GM12892 (cell line): ENCODE results near the gene CDC14B.
"Not testable (repeated sequence)": the region's sequence is repeated elsewhere in the genome, so short reads cannot be mapped to it uniquely, and the experiment has no call there.

Source experiments
- DNase-seq: peaks from one replicate; pipeline ENCODE4 v3.0.0; 2011; ENCODE audit not compliant: insufficient read length
- FAIRE-seq: peaks from 2 replicates; lab custom pipeline; 2011; peaks lifted over from hg19 to GRCh38; lab: Jason Lieb, UNC
- POLR2A ChIP-seq: IDR thresholded peaks from 2 replicates; pipeline ENCODE4 v1.6.1; 2011; ENCODE audit warnings: low read depth, low read length, control low read depth
- POLR2AphosphoS5 ChIP-seq: IDR thresholded peaks from 2 replicates; pipeline ENCODE4 v1.6.1; 2011; ENCODE audit warnings: low read depth, low read length, control low read depth
- TAF1 ChIP-seq: IDR thresholded peaks from 2 replicates; pipeline ENCODE4 v1.6.1; 2011; ENCODE audit warnings: low read depth, mild to moderate bottlenecking, control low read depth, low read length, borderline replicate concordance

The CDC14B gene

GRCh38 chr9:96619124-96619465 is 548 bp downstream of the CDC14B start:
- no peak for FAIRE-seq

DNA sequence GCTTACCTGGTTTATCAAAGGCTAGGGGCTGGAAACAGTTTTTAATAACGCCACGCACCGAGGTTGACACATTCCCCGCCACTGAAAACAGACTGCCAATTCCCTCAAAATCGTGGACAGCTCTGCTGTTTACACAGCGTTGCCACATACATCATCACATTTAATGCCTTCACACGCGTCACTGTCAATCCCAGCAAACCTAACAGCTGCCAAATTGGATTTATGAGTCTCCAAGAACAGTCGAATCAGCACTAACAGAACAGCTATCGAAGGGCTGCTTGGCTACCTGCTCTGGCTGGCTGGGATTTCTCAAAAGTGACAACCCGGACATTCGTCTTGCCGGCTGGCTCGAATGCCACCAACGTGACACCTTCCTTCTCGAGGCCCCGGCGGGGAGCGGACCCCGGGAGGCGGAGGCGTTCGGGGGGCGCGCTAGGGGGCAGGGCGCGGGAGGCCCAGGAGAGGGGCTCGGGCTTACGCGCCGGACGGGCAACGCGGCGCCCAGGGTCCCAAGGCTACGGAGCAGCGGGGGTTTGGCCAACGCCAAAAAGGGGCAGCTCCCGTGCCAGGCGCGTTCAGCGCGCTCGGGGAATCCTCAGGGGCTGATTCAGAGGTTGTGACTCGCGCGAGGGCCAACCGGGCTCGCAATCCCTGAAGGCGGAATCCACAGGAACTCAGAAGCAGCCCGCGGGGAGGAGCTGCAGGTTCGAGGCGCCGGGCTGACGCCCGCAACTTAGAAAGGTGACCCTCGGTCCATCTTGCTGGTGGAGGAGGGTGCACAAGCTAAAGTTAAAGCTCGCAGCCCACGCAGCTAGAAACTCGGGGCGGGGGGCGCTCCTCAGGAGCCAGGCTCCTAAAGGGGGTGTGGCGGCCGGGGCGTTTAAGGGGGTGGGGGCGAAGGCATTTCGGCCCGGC is 1.2 kb downstream of the CDC14B start:
- no peak for TF ChIP-seq POLR2AphosphoS5
- TF ChIP-seq POLR2A: no peak
- no peak for TF ChIP-seq TAF1
- FAIRE-seq (no peak), DNase-seq (no peak)

More at GRCh38 chr9:96619124-96619465, 548 bp downstream of the CDC14B start:
- no peak for TF ChIP-seq POLR2A
- no peak for TF ChIP-seq TAF1
- no peak for TF ChIP-seq POLR2AphosphoS5
- DNase-seq: no peak

DNA sequence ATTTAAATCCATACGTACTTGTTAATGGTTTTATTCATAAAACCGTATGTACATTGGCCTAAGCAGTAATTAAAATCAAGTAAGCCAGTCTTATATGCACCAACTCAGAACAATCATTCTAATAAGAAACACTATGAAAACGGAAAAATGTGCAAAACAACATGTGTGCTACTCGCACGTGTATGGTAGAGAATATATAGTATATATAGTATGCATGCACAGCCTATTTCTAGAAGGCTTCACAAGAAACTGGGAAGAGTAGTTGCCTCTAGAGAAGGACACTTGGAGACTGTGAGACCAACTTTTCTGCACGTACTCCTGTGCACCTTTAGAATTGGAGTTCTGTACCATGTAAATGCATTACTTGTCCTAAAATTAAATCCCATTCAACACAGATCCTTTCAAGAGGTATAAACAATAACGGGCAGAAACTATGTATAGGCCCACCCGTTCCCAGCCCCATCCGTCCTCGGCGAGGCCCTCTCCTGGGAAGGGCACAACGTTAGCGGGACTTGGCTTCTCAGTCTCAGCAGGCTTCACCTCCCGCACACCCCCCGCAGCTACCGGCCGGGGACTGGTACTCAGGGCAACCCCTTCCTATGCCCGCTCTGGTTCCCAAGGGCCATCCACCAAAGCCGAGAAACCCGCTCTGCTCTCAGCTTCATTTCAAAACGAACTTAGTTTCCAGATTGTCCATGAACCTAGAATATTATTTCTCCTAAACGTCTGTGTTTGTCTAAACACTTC is 2.0 kb downstream of the CDC14B start:
- TF ChIP-seq POLR2A (no peak), TAF1 (no peak), POLR2AphosphoS5 (no peak)
- no peak for DNase-seq
- FAIRE-seq: no peak

- FAIRE-seq (no peak), DNase-seq (no peak)
- TF ChIP-seq POLR2A (no peak), TAF1 (no peak), POLR2AphosphoS5 (no peak)
Measured at GRCh38 chr9:96616817-96617438, 2.7 kb downstream of the CDC14B start.

DNA sequence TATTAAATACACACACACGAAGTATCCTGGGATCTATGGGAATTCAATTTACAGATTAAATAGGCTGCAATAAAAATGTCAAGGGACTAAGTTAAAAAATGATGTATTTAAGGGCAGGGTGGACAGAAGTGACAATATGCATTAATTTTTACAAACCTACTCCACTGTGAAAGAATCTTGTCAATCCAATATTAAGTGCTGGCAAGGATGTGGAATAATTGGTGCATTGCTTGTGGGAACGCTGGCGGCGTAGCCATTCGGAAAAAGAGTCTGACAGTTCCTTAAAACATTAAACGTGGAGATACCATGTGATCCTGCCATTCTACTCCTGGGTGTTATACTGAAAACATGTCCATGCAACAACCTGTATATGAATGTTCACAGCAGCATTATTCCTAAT is 4.2 kb downstream of the CDC14B start:
- no peak for FAIRE-seq
- DNase-seq: no peak
- TF ChIP-seq TAF1 (no peak), POLR2AphosphoS5 (no peak), POLR2A (no peak)

DNA sequence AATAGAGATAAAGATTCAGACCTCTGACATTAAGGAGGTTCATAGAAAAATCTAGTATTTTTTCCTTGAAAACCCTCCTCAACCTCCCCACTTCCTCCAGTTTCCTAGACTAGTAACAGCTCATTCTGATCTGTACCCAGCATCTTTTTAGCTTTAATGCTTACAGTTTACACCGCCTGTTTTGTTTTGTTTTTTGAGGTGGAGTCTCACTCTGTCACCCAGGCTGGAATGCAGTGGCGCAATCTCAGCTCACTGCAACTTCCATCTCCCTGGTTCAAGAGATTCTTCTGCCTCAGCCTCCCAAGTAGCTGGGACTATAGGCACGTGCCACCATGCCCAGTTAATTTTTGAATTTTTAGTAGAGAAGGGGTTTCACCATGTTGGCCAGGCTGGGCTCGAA is 5.0 kb downstream of the CDC14B start:
- not testable (repeated sequence) for FAIRE-seq, DNase-seq

DNA sequence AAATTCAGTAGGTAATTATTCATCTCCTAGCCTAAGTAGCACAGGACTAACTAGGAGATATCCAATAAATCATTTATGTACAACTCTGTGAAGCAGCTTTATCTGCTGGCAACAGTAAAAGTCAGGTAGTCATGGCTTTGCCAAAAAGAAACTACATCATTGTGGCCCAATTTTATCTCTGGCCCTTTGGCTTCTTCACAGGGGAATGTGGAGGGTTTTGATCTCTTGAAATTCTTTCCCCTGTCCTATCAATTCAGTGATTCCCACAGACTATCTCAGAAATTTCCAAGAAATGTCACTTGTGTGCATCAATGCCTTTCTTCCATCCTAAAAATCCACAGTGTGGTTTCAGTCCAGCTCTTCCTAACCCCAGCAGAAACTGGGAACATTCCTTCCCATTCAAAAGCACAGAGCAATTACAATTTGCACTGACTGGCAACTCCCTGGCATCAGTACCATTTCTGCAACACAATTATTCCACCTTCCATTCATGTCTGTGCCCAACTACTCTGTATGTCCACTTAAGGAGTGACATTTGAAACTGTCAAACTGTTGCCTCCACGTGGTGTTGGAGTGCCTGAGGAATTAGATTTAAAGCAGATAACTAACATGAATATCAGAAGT is 6.6 kb downstream of the CDC14B start:
- FAIRE-seq (no peak), DNase-seq (no peak)
- TF ChIP-seq POLR2AphosphoS5: no peak
- no peak for TF ChIP-seq TAF1

DNA sequence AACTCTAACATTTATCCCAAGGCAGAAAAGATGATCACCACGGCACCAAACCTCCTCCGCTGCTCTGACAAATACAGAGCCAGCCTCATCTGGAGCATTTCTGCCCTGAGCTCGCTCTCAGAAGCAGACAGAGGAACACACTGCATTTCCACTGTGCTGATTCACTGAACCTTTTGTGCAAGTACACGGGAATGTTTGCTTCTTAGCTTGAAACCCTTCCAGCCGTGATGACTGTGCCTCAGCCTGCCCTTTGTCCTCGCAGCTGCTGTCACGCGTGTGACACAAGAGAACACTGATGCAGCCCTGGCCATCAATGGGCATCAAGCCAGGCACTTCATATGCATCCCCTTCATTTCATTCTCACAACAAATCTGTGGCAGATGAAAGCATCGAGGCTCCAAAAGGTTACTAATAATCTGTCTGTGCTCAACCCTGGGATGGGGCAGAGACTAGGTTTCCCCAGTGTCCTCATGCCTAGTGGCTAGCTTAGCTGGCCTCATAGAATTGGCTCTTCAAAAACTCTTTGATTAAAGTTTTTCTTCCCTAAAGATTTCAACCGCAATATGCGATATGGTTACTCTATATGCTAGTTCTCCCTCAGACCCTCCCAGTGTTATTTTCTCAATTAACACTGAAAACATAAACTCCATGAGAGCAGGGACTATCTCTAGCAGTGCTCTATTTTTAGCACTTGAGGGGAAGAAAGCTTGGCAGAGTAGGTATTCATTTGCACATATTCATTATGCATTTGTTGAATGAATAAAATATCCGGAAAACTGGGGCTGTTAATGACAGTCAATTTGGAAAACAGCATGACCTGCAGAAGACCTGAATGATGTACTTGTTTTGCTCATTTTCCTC is 7.3 kb downstream of the CDC14B start:
- FAIRE-seq (no peak), DNase-seq (no peak)
- TF ChIP-seq POLR2AphosphoS5 (no peak), TAF1 (no peak), POLR2A (no peak)

- TF ChIP-seq TAF1 (no peak), POLR2A (no peak), POLR2AphosphoS5 (no peak)
- no peak for DNase-seq
- FAIRE-seq: no peak
Measured at GRCh38 chr9:96611302-96611701, 8.3 kb downstream of the CDC14B start.

- TF ChIP-seq POLR2A: no peak
- no peak for TF ChIP-seq TAF1
- FAIRE-seq: no peak
Measured at GRCh38 chr9:96609732-96610131, 9.9 kb downstream of the CDC14B start.

GRCh38 chr9:96607971-96608370 is 11.7 kb downstream of the CDC14B start:
- no peak for TF ChIP-seq POLR2AphosphoS5
- TF ChIP-seq POLR2A: no peak
- TF ChIP-seq TAF1: no peak
- FAIRE-seq (no peak), DNase-seq (no peak)

More at GRCh38 chr9:96609732-96610131, 9.9 kb downstream of the CDC14B start:
- DNase-seq: no peak
